HG03342 (cell line): ENCODE results near the gene ZNF491.
"Not testable (repeated sequence)": the region's sequence is repeated elsewhere in the genome, so short reads cannot be mapped to it uniquely, and the experiment has no call there.

ENCODE experiments used
- ATAC-seq: cut with Tn5 transposase; IDR thresholded peaks from one replicate; pipeline ENCODE4 v1.9.1; 2021; ENCODE audit warnings: mild to moderate bottlenecking, moderate library complexity; ENCODE audit not compliant: unreplicated experiment

The ZNF491 gene

GRCh38 chr19:11798391-11799330, at the start of gene ZNF491:
TSS of gene ZNF491 (plus strand) at chr19:11798523. CDS start at chr19:11805954, 7,431 bp downstream.
- peak; percentile 91 for ATAC-seq

GRCh38 chr19:11749751-11750150, 48.6 kb upstream of the ZNF491 start:
- no peak for ATAC-seq

GRCh38 chr19:11752244-11752736, 46.0 kb upstream of the ZNF491 start:
- no peak for ATAC-seq

- no peak for ATAC-seq
Observed at GRCh38 chr19:11754663-11755062, 43.7 kb upstream of the ZNF491 start.

GRCh38 chr19:11756965-11757364, 41.4 kb upstream of the ZNF491 start:
- ATAC-seq = no peak

GRCh38 chr19:11759805-11760204, 38.5 kb upstream of the ZNF491 start:
- no peak for ATAC-seq

GRCh38 chr19:11763117-11763516, 35.2 kb upstream of the ZNF491 start:
- ATAC-seq = no peak

- ATAC-seq = no peak
Observed at GRCh38 chr19:11763611-11764010, 34.7 kb upstream of the ZNF491 start.

GRCh38 chr19:11766597-11767591, 31.4 kb upstream of the ZNF491 start, which contains the start of gene ZNF441:
TSS of gene ZNF441 (plus strand) at chr19:11767000. CDS start at chr19:11767194, 194 bp downstream.
- ATAC-seq = peak; percentile 90

GRCh38 chr19:11767633-11768133, 30.6 kb upstream of the ZNF491 start:
- no peak for ATAC-seq

GRCh38 chr19:11769995-11770394, 28.3 kb upstream of the ZNF491 start:
- no peak for ATAC-seq

GRCh38 chr19:11771520-11771919, 26.8 kb upstream of the ZNF491 start:
- not testable (repeated sequence) for ATAC-seq

- not testable (repeated sequence) for ATAC-seq
Observed at GRCh38 chr19:11776669-11777068, 21.7 kb upstream of the ZNF491 start.

- ATAC-seq = no peak
Observed at GRCh38 chr19:11780431-11781020, 17.8 kb upstream of the ZNF491 start.

- no peak for ATAC-seq
Observed at GRCh38 chr19:11781295-11782057, 16.8 kb upstream of the ZNF491 start.

GRCh38 chr19:11783767-11784166, 14.6 kb upstream of the ZNF491 start:
- no peak for ATAC-seq

GRCh38 chr19:11784356-11784755, 14.0 kb upstream of the ZNF491 start:
- no peak for ATAC-seq

- no peak for ATAC-seq
Observed at GRCh38 chr19:11787536-11787935, 10.8 kb upstream of the ZNF491 start.

- ATAC-seq = no peak
Observed at GRCh38 chr19:11792942-11793341, 5.4 kb upstream of the ZNF491 start.

GRCh38 chr19:11797491-11797890, 832 bp upstream of the ZNF491 start:
- ATAC-seq = peak; percentile 50
